KOPT-K1 (cell line): Measurements from ENCODE around the gene SELENOM.

ENCODE experiments used
- H3K27ac ChIP-seq: fragments of 200-600 bp; sonication (generic); 2 replicates; pipeline ENCODE4 v1.5.1; 2016; ENCODE audit warnings: antibody characterized with exemption, mild to moderate bottlenecking, low read depth, low read length; ENCODE audit not compliant: poor library complexity, severe bottlenecking
- H3K36me3 ChIP-seq: fragments of 200-600 bp; sonication (generic); 2 replicates; pipeline ENCODE4 v1.5.1; 2017; ENCODE audit warnings: antibody characterized with exemption, mild to moderate bottlenecking, low read length, moderate library complexity; ENCODE audit not compliant: insufficient read depth
- H3K9me3 ChIP-seq: fragments of 200-600 bp; sonication (generic); 2 replicates; pipeline ENCODE4 v1.5.1; 2017; ENCODE audit warnings: antibody characterized with exemption, low read length, mild to moderate bottlenecking; ENCODE audit not compliant: insufficient read depth, poor library complexity, severe bottlenecking

SELENOM gene

DNA sequence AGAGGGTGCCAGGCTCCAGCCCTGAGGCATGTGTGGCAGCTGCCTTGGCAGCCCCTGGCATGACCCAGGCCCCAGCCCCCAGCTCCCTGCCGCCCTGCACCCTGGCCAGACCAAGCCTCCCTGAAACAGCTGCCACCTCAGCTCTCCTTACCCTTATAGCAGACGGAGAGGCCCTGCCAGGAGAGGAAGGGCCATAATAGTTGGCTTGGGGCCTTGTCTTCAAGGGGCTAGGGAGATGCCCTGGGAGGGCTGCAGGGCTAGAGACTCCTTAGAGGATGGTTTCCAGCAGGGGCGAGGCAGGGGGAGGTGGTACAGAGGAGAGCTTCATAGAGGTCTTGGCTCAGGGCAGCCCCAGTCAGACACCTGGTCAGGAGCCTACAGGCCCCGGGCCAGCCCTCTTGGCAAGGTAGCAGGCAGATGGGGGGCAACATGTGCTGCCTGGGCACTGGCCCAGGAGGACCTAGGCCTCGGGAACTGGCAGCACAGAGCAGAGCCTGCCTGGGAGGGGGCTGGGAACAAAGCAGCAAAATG is 13.3 kb downstream of the SELENOM start:
- no peaks in the 10 kb centered on the region for H3K9me3 ChIP-seq
- H3K36me3 ChIP-seq: peaks cover 77% of the 10 kb centered on the region

DNA sequence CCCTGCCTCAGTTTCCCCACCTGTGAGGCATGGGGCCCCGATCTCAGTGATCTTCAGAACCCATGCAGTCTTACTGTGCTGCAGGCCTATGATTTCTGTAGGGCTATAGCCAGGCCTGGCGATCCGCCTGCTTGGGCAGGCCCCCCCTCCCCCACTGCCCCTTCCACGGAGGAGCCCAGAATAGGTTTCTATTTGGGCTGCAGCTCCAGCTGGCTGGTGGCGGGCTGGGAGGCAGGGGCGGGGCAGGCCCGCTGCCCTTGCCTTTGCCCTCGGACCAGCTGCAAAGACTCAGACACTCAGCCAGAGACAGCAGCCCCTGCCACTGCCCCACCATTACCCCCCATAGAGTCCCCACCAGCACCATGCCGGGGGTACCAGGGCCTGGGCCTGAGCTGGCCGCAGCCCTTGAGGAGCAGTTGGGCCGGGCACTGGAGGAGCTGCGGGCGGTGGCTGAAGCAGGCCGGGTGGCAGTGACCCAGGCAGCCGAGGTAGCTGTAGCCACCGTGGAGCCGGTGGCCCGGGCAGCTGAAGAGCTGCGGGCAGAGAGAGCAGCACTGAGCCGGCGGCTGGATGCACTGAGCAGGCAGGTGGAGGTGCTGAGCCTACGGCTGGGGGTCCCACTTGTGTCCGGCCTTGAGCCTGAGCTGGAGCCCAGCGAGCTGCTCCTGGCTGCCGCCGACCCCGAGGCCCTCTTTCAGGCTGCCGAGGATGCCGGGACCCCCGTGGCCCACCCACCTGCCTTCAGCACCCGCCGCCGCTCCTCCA is 14.1 kb downstream of the SELENOM start:
- no peaks in the 10 kb centered on the region for H3K9me3 ChIP-seq
- H3K27ac ChIP-seq: no peak overlapping the region
- H3K36me3 ChIP-seq: peaks cover 79% of the 10 kb centered on the region

More for the DNA sequence above, 13.3 kb downstream of the SELENOM start:
- no peak overlapping the region for H3K27ac ChIP-seq

DNA sequence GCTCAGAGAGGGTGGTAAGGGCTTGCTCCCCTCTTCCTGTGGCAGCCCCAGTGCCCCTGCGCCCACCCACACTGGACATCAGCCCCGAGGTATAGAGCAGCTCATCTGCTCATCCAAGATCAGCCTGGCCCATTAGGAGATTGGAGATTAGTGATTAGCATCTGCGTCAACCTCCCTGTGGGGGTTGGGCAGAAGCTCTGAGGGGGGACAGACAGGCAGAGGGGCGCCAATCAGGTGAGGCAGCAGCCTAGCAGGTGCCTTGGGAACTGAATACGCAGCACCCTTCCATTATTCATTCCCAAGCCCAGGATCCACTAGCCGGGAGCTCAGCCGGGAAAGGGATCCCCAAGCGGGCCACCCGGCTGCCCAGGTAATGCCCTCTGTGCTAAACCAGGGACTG is 15.2 kb downstream of the SELENOM start:
- H3K36me3 ChIP-seq: peaks cover 83% of the 10 kb centered on the region

DNA sequence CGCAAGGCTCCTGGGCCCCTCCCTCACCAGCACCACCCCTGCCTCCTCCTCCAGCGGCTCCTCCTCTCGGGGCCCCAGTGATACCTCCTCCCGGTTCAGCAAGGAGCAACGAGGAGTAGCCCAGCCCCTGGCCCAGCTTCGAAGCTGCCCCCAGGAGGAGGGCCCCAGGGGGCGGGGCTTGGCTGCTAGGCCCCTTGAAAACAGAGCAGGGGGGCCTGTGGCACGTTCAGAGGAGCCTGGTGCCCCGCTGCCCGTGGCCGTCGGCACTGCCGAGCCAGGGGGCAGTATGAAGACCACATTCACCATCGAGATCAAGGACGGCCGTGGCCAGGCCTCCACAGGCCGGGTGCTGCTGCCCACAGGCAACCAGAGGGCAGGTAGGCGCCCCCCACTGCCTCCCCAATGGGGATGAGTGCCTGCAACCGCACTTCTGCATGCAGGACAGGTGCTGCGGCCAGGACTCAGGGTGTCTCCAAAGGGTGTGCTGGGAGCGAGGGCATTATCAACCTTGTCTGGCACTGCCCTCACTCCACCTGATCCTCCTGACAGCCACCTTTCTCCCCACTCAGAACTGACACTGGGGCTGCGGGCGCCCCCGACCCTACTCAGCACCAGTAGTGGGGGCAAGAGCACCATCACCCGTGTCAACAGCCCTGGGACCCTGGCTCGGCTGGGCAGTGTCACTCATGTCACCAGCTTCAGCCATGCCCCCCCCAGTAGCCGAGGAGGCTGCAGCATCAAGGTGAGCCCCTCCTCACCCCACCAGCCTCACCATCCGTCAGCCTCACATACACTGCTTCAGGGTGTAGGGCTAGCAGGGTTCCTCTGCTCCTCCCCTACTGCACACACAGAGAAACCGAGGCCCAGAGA is 16.0 kb downstream of the SELENOM start:
- no peak overlapping the region for H3K27ac ChIP-seq
- no peaks in the 10 kb centered on the region for H3K9me3 ChIP-seq
- peaks cover 75% of the 10 kb centered on the region for H3K36me3 ChIP-seq

More for the DNA sequence above, 15.2 kb downstream of the SELENOM start:
- Histone ChIP-seq H3K9me3 (no peaks in the 10 kb centered on the region), H3K27ac (no peak overlapping the region)

DNA sequence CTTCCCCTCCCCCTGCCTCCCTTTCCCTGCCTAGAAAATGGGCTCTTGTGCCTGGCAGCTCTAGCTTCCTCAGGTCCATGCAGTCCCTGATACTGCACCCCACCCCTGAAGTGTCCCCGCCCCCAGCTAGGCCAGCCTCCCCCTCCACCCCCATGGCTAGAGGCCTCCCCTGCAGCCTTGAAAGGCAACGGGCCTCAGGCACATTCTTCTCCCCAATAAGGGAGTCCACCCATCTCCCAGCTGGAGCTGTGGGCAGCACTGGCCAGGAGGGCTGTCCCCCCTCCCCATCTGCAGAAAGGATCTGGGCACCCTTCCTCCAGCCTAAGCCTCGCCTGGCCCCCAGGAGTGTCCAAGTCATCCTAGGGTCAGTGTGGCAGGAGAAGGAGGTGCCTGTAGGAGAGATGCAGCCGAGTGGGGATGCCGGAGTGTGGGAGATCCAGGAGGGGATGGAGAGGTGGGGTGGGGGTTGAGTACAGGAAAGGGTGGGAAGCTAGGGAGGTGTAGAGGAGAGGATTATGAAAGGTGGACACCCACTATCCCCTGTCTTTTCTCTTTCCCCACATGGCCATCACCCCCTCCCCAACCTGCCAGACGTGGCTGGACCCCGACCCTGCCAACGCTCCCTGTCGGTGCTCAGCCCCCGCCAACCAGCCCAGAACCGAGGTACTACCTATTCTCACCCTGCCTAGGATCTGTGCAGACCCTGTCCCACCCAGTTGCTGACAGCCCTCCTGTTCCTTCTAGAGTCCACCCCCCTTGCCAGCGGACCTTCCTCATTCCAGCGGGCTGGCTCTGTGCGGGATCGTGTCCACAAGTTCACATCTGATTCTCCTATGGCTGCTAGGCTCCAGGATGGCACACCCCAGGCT is 16.9 kb downstream of the SELENOM start:
- H3K36me3 ChIP-seq: peaks cover 67% of the 10 kb centered on the region
- H3K9me3 ChIP-seq: no peaks in the 10 kb centered on the region
- H3K27ac ChIP-seq: no peak overlapping the region

DNA sequence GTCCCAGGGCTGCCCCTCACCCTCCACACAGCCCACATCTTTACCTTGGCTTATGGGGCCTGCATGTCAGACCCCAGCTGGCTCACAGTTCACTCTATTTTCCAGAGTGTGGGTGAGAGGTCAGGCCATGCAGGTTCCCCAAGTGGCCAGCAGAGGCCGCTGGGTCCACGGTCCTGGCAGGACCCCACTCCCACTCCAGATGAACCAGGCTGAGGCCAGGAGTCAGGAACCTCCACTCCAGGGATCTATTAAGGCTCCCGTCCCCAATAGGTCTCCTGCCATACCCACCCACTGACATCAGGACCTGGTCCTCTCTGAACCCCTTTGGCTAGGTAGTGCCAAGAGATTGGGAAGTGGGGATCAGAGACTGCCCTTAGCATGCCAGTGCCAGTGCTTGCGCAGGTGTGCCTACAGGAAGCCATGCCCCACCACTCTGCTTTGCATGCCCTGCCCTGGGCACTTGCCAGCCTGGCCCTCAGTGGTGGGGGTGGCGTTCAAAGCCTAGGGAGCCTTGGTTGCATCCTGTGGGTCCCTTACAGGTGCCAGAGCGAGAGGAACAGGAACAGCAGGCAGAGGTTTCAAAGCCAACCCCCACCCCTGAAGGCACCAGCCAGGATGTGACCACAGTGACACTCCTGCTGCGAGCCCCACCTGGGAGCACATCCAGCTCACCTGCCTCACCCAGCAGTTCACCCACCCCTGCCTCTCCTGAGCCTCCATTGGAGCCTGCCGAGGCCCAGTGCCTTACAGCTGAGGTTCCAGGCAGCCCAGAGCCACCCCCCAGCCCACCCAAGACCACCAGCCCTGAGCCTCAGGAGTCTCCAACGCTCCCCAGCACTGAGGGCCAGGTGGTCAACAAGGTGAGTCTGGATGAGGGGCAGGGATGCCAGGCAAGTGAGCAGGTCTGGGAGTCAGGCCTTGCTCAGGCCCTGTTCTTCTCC is 17.9 kb downstream of the SELENOM start:
- H3K36me3 ChIP-seq: peaks cover 60% of the 10 kb centered on the region
- no peaks in the 10 kb centered on the region for H3K9me3 ChIP-seq
- no peak overlapping the region for H3K27ac ChIP-seq

GRCh38 chr22:31088233-31088986 is 19.0 kb downstream of the SELENOM start:
- no peak overlapping the region for H3K27ac ChIP-seq
- peaks cover 52% of the 10 kb centered on the region for H3K36me3 ChIP-seq
- no peaks in the 10 kb centered on the region for H3K9me3 ChIP-seq

DNA sequence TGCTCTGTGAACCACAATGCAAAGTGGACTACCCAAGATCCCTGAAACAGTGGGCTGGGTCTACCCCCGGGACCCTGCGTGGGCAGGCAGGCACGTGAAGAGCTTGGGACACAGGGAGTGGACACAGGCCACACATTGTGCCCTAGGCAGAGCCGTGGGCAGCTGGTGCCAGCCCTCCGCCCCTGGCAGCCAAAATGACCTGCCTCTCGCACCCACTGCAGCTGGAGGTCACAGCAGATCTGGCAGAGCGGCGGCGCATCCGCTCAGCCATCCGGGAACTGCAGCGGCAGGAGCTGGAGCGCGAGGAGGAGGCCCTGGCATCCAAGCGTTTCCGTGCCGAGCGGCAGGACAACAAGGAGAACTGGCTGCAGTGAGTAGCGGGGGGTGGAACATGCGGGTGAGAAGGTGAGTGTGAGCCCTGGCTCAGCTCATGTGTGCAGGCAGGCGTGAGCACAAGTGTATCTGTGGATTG is 19.6 kb downstream of the SELENOM start:
- no peak overlapping the region for H3K27ac ChIP-seq
- no peaks in the 10 kb centered on the region for H3K9me3 ChIP-seq
- peaks cover 48% of the 10 kb centered on the region; the same call in 1 of the 2 replicates for H3K36me3 ChIP-seq

DNA sequence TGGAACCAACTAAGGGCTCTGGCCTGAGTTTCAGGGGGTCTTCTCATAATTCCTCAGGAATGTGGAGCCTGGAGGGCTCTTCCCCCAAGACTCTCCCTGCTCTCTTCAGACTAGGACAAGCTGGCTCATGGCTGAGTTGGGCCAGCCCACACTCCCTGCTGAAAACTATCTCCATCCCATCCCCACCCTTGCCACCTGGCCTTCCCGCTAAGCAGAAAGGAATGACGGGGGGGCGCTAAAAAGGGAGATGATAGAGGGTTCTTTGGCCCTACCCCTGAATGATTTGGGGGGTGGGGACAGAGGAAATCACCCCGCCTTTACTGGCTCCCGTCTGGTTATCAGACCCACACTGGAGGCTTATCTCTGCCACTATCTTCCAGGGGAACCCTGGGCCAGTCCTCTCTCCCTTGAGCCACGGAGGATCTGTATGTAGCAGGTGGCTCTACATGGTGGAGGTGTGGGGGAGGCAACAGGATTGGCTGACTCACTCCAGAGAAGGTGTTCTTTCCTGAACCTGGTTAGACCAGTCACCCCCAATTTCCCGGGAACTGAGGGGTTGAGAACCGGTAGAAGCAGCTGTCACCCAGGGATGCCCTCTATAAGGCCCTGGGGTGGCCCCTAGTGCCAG is 20.6 kb downstream of the SELENOM start:
- Histone ChIP-seq H3K27ac (no peak overlapping the region), H3K36me3 (peaks cover 38% of the 10 kb centered on the region; the same call in 1 of the 2 replicates), H3K9me3 (no peaks in the 10 kb centered on the region)

GRCh38 chr22:31085928-31086327 is 21.4 kb downstream of the SELENOM start:
- no peaks in the 10 kb centered on the region for H3K9me3 ChIP-seq
- no peak overlapping the region for H3K27ac ChIP-seq
- H3K36me3 ChIP-seq: peaks cover 30% of the 10 kb centered on the region; the same call in 1 of the 2 replicates

GRCh38 chr22:31085493-31085824 is 21.9 kb downstream of the SELENOM start:
- Histone ChIP-seq H3K27ac (peak overlapping the region; percentile 72), H3K36me3 (peaks cover 27% of the 10 kb centered on the region; the same call in 1 of the 2 replicates), H3K9me3 (no peaks in the 10 kb centered on the region)

DNA sequence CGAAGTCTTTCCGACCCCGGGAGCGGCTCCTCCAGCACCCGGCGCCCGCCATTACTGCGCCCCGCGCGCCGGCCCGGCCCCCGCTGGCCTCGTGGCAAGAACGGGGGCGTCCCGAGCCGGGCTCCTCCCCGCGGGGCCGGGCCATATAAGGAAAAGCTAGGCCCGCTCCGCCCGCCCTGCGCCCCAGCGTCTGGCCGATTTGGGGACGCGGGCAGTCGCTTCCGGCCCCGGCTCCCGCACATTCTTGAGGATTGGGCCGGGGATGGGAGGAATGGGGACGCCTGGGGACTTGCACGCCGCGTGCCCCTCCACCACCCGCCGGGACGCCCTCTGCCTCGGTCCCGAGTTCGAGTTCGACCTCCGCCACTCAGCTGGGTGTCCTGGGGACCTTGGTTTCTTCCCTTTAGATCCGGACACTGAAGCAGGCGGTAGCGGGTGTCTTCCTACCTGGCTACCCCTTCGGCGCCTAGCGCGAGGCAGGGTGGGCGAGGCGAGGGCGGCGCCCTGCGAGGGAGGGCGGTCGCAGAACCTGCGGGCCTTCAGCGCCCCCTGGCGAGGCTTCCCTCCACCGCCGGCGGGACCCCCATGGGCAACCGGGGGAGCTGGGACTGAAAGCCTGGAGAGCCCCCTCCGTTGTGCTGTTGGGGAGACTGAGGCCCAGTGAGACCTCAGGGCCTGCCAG is 22.4 kb downstream of the SELENOM start:
- H3K27ac ChIP-seq: peak overlapping the region; percentile 72
- H3K36me3 ChIP-seq: peaks cover 22% of the 10 kb centered on the region; the same call in 1 of the 2 replicates
- H3K9me3 ChIP-seq: no peaks in the 10 kb centered on the region
